Activated naive CD4-positive, alpha-beta T cell treated with anti-CD3 and anti-CD28 coated beads, Interleukin-2, amount 50 U/mL, for 16 hours (primary cell): ENCODE measurements around the gene ZDHHC14.
"Not testable (repeated sequence)": the region's sequence is repeated elsewhere in the genome, so short reads cannot be mapped to it uniquely, and the experiment has no call there.

ENCODE experiments used
- DNase-seq: peaks from one replicate; pipeline ENCODE4 v3.0.0-alpha.2; 2020

Gene ZDHHC14

DNA sequence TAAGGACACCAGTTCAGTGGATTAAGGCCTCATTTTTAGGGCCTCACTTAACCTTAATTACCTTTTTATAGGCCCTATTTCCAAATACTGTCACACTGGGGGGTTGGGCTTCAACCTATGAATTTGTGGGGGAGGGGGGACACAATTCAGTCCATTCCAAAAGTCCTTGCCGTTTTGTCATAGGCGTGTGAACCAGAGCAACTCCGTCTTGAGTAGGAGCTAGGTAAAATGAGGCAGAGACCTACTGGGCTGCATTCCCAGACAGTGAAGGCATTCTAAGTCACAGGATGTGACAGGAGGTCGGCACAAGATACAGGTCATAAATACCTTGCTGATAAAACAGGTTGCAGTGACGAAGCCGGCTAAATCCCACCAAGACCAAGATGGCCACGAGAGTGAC lies 328.6 kb downstream of the ZDHHC14 start:
- no peak for DNase-seq

DNA sequence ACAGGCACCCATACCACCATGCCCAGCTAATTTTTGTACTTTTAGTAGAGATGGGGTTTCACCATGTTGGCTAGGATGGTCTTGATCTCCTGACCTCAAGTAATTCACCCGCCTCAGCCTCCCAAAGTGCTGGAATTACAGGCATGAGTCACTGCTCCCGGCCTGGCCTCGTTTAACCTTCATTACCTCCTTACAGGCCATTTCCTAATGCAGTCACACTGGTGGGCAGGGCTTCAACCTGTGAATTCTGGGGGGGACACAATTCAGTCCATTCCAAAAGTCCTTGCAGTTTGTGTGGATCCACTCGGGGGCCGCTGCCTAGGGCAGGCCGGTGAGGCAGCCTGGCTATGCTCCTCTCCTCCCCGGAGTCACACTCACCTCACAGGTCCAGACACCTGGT lies 329.6 kb downstream of the ZDHHC14 start:
- no peak for DNase-seq

DNA sequence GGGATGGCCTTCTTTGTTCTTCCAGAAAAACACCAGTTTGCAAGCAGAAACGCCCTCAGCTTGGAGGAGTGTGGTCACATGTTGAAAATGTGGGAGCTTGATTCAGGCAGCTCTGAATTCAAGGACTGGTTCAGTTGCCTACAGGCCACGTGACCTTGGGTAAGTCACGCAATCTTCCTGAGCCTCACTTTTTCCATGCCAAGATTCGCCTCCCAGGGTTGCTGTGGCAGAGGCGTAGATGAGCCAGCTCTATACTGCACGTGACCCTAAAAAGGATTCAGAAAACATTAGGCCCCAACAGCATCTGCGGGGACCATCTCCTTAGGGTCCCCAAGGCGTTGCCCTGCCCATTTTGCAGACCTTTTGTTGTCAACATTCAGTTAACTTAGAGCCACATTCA lies 330.1 kb downstream of the ZDHHC14 start:
- DNase-seq: no peak

DNA sequence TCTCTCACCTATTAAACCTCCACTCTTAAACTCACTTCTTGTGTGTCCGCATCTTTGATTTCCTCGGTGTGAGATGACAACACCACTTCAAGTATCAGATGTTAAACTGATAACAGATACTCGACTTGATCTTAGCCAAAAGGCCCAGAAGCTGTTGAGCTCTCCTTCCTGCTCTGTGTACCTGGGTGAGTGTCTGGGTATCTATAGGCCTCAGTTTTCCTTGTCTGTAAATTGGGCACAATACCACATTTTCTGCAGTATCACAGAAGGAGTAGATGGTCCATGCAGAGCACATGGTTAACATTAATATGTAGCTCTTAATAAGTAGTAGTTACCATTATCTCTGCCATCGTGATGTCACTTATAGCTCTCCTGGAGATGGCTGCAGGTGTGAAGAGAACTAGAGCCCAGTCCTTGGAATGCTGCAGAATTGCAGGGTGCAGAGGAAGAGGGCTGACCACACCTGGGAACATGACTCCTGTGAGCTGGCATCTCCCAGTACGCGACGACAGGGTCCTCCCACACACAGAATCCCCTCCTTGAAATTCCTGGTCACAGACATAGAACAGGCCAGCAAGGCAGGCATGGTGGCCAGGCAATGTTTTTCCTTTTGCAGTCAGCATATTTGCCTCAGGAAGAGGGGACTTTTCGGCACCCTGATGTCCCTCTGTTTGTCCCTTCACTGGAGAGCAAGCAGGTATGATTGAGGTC lies 331.8 kb downstream of the ZDHHC14 start:
- no peak for DNase-seq

DNA sequence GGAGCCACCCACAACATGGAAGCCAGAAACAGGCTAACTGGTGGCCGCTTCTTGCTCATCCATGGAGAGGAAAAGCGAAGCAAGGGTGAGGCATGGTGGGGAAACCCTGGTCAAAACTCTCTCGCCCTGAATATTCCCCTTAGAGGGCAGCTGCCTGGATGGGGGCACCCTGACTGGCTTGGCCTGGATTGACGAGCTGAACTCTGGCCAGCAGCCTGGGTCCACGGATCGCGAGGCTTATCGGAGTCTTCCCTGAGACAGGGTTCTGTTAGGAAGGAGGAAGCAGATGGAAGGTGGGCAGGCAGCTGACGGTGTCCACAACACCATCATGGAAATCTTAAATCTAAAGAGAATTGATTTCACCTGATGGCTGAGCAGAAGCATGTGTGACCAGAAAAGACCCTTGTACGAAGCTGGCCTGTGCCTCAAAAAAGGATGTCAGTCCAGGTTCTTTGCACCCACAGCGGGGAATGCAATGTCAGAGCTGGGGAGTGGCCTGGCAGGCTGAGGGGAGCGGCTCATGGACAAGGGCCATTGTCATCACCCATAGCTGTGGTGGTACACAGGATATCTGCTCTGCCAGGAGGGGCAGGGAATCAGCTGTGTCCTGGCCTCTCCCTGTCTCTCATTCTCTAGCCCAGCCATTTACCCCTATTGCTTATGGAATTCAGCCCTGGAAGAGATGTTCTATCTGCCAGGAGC lies 332.6 kb downstream of the ZDHHC14 start:
- no peak for DNase-seq

DNA sequence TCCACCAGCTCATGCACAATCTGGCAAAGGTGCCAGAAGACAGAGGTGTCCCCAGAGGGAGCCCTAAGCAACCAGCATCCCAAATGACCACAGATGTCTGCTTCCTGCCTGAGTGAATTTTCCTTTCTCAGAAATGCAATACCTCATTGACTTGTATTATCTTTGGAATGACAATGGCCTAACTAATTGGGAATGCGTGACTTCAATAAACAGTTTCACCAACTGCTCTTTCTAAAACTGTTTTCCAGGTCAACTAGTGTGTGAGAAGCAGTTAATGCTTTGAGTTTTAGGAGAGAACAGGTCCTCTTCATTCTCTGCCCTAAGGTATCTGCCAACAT lies 333.1 kb downstream of the ZDHHC14 start:
- DNase-seq: no peak

DNA sequence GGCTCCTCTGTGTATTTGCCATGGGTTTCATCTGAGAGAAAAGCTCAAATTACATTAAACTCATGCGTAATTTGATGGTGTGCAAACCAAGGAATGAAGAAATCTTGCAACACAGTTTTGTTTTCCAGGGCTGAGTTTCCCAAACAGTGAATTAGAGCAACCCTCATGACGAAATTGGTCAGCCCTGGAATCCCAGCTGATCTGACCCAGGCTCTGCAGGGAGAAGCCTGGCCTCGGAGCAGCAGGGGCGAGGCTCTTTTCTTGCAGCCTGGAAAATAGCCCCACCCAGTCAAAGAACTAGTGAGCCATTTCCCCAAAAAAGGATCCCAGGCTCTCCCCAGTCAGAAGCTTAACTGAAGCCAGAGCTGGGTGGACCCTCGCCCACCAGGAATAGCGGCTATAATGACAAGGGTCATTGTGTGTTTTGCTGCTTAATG lies 334.8 kb downstream of the ZDHHC14 start:
- DNase-seq: no peak

DNA sequence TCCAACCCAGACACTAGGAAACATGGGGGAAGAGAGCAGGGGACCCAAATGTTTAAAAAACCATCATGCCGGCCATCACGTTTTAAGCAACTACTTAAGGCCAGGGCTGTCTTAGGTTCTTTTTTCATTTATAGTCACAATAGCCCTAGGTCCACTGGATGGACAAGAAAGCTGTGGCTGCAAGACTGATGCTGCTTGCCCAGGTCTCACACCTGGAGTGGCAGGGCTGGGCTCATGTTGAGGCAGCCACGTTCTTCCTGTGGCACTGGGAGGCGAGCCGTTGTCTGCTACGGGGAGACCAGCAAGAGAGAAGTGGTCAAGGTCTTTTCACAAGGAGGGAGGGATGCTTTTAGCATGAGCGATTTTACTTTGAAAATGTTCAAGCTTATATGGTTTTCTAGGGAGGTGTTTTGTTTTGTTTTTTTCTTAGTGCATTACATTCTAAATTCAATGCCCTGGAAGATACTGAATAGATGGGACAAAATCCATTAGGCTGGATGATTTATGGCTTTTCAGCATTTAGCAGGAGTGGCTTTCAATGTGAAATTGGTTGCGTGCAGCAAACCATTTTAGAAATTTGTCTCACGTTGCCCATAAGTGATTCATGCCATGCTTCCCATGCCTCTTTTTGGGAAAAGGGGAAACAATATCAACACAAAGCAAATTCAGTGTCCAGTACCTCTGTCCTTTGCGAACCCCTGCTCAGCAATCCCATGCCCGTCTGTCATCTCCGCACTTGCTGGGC lies 335.4 kb downstream of the ZDHHC14 start:
- DNase-seq: no peak

DNA sequence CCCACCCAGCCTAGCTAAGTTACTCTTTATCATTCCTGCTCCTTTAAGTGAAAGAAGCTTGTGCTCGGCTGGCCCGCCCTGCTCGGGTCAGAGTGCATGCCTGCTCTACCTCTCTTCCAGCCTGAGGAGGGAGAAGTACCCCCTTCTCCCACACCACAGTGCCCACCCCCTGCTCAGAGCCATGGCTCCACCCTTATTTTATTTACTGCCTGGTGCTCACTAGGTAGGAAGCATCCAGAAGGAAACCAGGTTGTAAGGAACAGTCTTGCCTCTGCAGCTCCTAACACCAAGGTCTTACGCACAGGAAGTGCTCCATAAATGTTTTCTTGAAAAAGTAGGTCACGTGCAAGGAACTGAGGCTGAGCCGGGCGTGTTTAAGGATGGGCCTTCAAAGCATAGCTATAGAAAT lies 336.4 kb downstream of the ZDHHC14 start:
- no peak for DNase-seq

DNA sequence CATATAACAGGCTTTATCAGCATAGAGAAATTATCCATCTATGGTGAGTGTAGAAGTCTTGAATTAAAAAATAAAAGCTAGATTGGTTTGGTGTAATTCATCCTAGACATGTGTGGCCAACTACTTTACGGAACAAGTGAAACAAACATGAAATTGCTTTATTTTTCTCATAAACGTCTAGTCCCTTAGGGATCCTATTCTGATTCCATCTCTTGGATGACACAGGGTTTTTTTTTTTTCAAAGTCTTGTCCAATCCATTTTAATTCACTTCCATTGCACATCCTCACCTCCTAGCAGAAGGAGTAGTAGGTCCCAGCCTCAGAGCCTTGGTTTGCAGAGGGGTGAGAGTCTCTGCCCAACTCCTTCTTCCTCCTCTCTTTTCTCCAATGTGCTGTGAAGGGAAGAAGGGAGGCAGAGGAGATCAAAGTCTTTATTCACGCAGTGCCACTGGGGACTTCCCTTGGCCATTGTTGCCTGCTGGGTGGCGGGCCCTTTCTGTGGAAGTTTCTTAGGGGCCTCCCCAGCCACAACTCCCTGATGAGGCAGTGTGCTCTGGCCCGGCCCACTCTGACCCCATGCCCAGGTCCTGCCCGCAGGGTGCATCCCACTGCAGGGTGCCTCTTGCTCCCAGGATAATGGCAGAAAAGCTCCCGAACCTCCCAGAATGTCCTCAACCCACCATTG lies 337.7 kb downstream of the ZDHHC14 start:
- no peak for DNase-seq

DNA sequence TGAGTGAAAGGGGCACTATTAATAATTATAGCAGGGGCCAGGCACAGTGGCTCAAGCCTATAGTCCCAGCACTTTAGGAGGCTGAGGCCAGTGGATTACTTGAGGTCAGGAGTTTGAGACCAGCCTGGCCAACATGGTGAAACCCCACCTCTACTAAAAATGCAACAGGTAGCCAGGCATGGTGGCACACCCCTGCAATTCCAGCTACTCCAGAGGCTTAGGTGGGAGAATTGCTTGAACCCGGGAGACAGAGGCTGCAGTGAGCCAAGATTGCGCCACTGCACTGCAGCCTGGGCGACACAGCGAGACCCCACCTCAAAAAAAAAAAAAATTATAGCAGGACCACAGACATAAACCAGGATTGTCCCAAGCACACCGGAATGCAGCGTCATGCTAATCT lies 340.0 kb downstream of the ZDHHC14 start:
- not testable (repeated sequence) for DNase-seq

DNA sequence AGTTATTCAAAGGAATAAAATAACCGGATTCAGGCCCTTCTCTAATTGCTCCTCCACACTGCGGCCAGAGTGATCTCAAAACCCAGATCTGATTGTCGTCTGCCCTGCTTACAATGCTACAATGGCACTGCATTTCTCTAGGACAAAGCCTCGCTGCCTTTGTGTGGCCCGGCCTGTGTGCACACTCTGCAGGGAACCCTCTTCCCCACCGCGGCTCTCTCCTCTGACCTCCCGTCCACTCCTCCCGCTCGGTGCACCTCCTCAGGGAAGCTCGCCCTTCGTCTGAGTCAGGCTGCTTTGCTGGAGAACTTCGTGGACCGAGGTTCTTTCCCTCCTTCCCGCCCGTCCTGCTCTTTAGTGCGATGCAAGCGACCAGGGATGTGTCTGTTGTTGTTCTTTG lies 340.4 kb downstream of the ZDHHC14 start:
- no peak for DNase-seq

DNA sequence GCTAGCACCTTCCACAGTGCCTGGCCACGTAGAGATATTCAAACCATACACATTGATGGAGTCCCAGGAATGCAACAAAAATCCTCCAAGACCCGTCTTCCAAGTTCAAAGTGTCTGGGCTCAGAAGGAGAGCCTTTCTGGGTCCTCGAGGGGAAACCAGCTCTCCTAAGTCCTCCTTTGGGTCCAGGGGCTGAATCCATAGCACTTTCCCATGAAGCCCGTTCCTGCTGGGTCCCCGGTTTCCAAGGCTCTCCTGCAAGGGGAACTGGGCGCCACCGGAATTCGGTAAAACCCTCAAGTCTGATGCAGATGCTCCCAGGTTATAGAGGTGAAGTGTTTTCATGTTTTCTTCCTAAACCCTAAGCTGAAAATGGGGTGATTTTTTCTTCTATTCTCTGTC lies 340.8 kb downstream of the ZDHHC14 start:
- no peak for DNase-seq

DNA sequence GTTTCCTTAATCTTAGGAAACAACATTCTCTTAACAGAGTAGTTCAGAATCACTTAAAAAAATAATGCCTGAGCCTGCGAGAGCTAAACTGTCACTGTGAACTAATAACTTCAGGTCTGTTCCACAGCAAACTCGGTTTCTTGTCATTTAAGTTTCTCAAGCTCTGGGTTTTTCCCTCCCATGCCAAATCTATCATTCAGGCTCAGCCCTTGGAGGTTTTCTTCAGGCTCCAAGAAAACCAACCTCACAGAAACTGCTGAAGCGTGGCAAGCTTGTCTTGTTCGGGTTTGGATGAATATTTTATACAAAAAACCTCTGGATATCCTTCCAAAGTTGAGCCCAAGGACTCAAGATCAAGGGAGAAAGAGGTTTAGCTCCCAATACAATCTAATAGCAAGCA lies 342.4 kb downstream of the ZDHHC14 start:
- DNase-seq: no peak

DNA sequence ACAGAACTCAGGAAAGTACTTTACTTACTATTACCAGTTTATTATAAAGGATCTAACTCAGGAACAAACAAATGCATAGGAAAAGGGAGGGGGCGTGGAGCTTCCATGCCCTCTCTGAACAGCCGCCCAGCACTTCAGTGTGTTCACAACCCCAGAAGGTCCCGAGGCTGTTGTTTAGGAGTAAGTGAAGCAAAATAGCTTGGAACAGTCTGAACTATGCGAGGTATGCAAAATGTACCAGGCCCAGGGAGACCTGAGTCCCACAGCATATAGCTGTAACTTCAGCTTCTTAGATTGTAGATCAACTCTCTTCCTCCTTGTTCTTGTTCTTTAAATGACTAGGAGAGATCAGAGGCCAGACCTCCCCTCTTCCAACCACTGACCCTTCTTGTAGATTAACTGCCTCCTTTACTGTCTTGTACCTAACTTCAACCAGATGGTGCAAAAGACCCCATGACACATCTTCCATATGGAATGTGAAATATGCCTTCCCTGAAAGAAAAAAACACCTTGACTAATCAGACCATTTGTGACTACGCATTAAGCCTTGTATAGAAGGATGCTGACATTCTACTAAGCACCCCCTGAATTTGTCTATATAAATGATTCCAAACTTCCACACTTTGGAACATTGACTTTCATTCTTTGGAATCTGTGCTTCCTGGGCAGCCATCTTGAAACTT lies 343.3 kb downstream of the ZDHHC14 start:
- DNase-seq: no peak

DNA sequence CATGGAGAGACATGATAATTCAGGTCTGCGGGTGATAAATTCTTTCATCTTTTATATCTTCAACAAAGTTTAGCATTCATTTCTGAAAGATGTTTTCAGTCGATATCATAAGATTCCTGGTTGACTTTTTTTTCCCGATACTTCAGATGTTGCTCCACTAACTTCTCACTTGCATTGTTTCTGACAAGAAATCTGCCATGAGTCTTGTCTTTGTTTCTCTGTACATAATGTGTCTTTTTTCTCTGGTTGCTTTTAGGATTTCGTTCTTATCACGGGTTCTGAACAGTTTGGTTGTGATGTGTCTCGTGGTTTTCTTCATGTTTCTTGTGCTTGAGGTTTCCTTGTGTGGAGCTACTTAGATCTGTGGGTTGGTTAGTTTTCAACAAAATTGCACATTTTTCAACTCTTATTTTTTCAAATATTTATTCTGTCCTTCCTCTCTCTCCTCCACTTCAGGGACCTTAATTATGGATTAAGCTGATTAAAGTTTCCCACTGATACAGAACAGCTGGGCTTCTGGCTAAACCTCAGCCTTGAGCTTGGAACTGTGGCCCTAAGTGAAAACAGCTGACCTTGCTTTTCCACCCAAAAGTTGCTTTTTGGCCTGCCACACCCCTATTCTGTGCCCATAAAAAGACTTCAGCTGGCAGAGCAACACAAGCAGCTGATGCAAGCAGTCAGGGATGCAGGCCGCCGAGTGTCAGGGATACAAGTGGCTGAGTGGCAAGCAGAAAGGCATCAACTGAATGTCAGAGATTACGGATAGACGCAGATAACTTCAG lies 344.2 kb downstream of the ZDHHC14 start:
- DNase-seq: no peak

DNA sequence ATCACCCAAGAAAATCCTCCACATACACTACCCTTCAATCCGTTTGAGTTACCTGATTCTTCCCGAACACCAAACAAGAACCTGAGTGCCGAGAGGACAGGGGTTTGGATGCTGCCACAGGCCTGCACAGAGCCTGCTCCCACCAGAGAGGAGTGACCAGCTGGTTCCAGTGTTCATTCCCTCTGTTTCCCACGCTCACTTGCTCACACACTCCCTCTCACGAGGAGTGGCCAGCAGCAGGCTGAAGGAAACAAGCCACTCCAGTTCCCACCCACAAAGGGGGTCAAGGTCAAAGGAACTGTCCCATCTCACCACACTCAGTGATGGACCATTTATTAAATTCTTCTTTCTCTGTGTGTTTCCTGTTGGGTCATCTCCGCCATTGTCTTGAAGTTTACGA lies 344.8 kb downstream of the ZDHHC14 start:
- DNase-seq: no peak

DNA sequence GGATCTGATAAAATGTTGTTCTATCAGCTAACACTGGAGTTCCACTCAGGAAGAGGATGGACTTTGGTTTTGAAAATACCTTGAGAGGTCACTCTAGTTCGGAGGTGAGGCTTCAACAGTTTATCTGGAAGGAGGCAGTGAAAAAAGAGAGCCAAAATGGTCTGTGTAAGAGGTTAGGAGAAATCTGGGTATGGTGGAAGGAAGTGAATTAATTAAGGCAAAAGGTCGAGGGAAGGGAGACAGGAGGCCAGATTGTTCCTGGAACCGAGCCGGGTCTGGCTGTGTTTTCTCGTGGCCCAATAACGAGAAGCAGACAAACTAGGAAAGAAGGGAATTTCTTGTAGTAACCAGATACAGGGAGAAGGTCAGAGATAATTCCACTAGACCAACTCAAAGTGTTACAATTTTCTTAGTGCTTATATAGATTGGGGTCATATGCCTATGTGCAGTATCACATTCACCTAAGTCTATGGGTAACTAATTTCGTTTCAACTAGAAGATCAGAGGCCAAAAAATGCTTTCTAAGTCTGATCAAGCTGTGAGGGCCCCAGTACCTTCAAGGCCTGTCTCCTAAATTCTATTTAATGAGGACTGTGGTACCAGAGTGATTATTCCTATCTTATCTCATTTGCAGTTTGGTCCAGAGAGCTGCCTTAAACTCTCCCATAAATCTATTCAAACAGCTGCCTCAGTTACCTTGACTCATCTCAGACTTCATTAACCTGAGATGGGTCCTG lies 346.1 kb downstream of the ZDHHC14 start:
- DNase-seq: no peak
